Mesodermal cell (in vitro differentiated cells): ENCODE results near the gene LRRC4B.
"Not testable (repeated sequence)": the region's sequence is repeated elsewhere in the genome, so short reads cannot be mapped to it uniquely, and the experiment has no call there.

Experiments
- H3K27ac ChIP-seq: 2 replicates; pipeline ENCODE4 v1.7.0; 2013; ENCODE audit warnings: mild to moderate bottlenecking, low read depth, low read length, moderate library complexity; ENCODE audit not compliant: severe bottlenecking
- H3K36me3 ChIP-seq: 2 replicates; pipeline ENCODE4 v1.7.1; 2013; ENCODE audit warnings: mild to moderate bottlenecking, low read length, moderate library complexity; ENCODE audit not compliant: control insufficient read depth, insufficient read depth
- H3K4me1 ChIP-seq: one replicate; pipeline ENCODE4 v1.7.1; 2013; ENCODE audit warnings: mild to moderate bottlenecking, low read length; ENCODE audit not compliant: insufficient read depth, control insufficient read depth, poor library complexity, severe bottlenecking
- H3K4me3 ChIP-seq: 2 replicates; pipeline ENCODE4 v1.7.0; 2013; ENCODE audit warnings: low read length, control low read depth, mild to moderate bottlenecking; ENCODE audit not compliant: insufficient read depth, poor library complexity, severe bottlenecking; ENCODE audit errors: extremely low read depth
- H3K9me3 ChIP-seq: 2 replicates; pipeline ENCODE4 v1.7.1; 2013; ENCODE audit warnings: mild to moderate bottlenecking, low read length, moderate library complexity; ENCODE audit not compliant: control insufficient read depth
- WGBS, 2 experiments: methylation state at CpG; one replicate each; pipeline ENCODE4 v1.1.5; 2013; ENCODE audit warnings: missing lambda C conversion rate in 2 of 2; ENCODE audit not compliant: insufficient coverage in 2 of 2; 5-methylcytosine and 5-hydroxymethylcytosine counted together

The LRRC4B gene

DNA sequence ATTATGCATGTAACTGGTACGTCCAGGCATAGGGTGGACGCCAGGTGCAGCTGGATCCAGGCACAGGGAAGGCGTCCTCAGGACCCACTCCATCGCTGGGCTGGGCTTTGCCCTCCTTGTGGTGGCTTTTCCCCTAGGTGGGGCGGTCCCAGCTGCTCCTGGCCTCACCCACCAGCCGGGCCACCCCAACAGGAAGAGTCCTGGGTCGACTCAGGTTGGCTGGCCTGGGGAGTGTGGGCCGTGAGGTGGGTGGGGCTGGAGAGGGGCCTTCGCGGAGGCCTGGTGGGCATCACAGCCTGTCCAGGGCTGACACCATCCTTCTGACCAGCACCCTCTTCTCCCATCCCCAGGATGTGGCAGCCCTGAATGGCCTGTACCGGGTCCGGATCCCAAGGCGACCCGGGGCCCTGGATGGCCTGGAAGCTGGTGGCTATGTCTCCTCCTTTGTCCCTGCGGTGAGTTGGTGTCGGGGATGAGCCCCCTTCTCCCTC lies 88.4 kb downstream of the LRRC4B start:
- 91 to 93% methylated on average over 10 to 14 of the region's 16 CpGs for WGBS, 2 experiments
- Histone ChIP-seq H3K4me1 (no peaks in the 10 kb centered on the region), H3K4me3 (no peak overlapping the region)

GRCh38 chr19:50478901-50479715 lies 89.1 kb downstream of the LRRC4B start:
- peaks cover 6% of the 10 kb centered on the region for H3K9me3 ChIP-seq
- 71 to 85% methylated on average over 11 to 12 of the region's 19 CpGs for WGBS, 2 experiments
- no peak overlapping the region for H3K27ac ChIP-seq
- H3K36me3 ChIP-seq: peaks cover 31% of the 10 kb centered on the region
- no peaks in the 10 kb centered on the region for H3K4me1 ChIP-seq
- H3K4me3 ChIP-seq: no peak overlapping the region

More for the DNA sequence above, 88.4 kb downstream of the LRRC4B start:
- H3K36me3 ChIP-seq: peaks cover 31% of the 10 kb centered on the region
- H3K9me3 ChIP-seq: peaks cover 6% of the 10 kb centered on the region
- H3K27ac ChIP-seq: no peak overlapping the region

DNA sequence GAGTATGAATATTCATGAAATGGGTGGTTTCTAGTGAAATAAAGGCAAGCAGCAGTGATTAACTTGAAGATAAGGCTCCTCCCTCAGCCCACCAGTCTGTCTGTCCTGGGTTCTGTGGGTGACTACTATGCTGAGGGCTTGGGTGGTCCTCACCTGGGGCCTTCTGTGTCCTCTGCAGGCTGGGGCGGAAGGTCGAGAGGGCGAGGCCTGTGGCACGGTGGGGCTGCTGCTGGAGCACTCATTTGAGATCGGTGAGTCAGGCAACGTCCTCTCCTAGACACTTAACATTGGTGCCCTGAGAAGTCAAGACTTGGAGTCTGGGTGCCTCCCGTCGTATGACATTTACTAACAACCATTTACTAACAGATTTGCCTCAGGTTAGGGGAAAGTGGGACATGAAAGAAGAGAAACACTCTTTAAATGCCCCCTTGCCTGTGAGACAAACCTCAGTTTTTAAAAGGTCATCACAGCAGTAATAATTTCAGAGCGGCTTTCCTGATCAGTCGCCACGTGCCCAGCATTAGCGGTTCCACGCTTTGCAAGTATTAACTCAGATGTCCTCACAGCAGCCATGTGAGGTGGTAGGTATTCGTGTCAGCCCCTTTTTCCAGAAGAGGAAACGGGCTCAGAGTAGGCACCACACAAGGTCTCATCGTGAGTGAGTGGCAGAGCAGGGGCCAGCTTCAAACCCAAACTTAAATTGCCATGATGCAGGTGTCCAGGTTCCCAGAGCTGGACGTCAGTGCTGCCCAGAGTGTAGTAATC lies 90.3 kb downstream of the LRRC4B start:
- 87 to 91% methylated on average over 15 to 17 of the region's 17 CpGs for WGBS, 2 experiments
- peaks cover 6% of the 10 kb centered on the region for H3K9me3 ChIP-seq
- H3K4me1 ChIP-seq: no peaks in the 10 kb centered on the region
- no peak overlapping the region for H3K4me3 ChIP-seq
- H3K36me3 ChIP-seq: peaks cover 31% of the 10 kb centered on the region
- no peak overlapping the region for H3K27ac ChIP-seq

- WGBS, 2 experiments: 19 to 22% methylated on average over 15 to 16 of the region's 20 CpGs
- Histone ChIP-seq H3K4me3 (peak overlapping the region; percentile 71), H3K36me3 (peaks cover 26% of the 10 kb centered on the region), H3K9me3 (peaks cover 6% of the 10 kb centered on the region), H3K27ac (no peak overlapping the region), H3K4me1 (no peaks in the 10 kb centered on the region)
These were observed 91.4 kb downstream of the LRRC4B start for GRCh38 chr19:50476907-50477238.

- H3K9me3 ChIP-seq: peaks cover 6% of the 10 kb centered on the region
- H3K36me3 ChIP-seq: peaks cover 23% of the 10 kb centered on the region
- peak within 1 kb of the TSS; percentile 71 for H3K4me3 ChIP-seq
- H3K4me1 ChIP-seq: no peaks in the 10 kb centered on the region
- H3K27ac ChIP-seq: peak within 1 kb of the TSS; percentile 64
- 7 to 12% methylated on average over 49 to 56 of the region's 58 CpGs for WGBS, 2 experiments
These were observed 91.9 kb downstream of the LRRC4B start, which contains the start of the genes EMC10 and GARIN5A for GRCh38 chr19:50476224-50476906. TSS of gene EMC10 (plus strand) at chr19:50476507. CDS start at chr19:50476545, 38 bp downstream. TSS of gene GARIN5A (minus strand) at chr19:50476848. CDS start at chr19:50476388, 460 bp downstream.

DNA sequence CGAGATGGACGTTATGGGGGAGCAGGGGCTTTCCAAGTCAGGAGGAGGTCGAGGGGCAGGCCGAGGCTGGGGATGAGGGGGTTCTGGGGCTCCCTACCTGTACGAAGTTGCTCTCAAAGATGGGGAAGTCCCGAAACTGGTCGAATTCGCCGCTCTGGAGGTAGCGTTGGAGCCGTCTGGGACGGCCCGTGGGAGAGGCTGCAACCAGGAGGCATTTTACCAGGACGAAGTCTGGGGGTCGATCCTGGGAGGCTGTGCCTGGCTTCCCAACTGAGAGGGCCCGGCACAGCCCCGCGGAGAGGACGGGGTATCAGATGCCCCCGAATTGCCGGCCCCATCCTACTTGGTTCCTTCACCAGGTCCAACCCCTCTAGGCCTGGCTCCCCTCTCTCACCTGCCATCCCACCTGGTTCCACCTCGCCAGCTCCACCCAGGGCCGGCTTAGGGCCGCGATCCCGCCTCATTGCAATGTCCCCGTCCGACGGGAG lies 92.5 kb downstream of the LRRC4B start:
- WGBS, 2 experiments: 79 to 86% methylated on average over 28 to 29 of the region's 29 CpGs
- peaks cover 6% of the 10 kb centered on the region for H3K9me3 ChIP-seq
- H3K4me1 ChIP-seq: no peaks in the 10 kb centered on the region
- peaks cover 20% of the 10 kb centered on the region for H3K36me3 ChIP-seq
- H3K27ac ChIP-seq: no peak overlapping the region
- H3K4me3 ChIP-seq: peak overlapping the region; percentile 71

DNA sequence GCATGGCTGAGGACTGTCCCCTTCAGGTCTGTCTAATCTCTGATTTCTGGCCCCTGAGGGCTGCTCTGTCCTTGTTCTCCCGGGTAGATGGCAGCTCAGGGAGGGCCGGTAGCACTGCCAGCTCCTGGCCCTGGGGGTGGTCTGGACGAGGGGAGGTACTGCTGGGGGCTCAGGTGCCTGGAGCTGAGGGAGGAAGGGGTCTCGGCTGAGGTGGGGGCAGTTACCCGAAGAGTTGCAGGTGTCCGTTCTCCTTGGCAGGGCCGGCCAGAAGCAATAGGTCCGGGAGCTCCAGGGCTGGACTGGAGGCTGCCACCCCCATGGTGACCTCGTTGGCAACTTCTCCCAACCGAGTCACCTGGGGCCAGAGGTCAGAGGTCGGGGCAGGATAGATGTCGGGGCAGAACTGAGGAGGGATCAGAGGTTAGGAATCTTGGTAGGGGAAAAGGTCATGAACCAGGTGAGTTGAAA lies 93.1 kb downstream of the LRRC4B start:
- peaks cover 20% of the 10 kb centered on the region for H3K36me3 ChIP-seq
- no peak overlapping the region for H3K27ac ChIP-seq
- H3K9me3 ChIP-seq: peaks cover 6% of the 10 kb centered on the region
- no peaks in the 10 kb centered on the region for H3K4me1 ChIP-seq
- WGBS, 2 experiments: 85 to 87% methylated on average over 9 to 11 of the region's 12 CpGs
- H3K4me3 ChIP-seq: no peak overlapping the region

DNA sequence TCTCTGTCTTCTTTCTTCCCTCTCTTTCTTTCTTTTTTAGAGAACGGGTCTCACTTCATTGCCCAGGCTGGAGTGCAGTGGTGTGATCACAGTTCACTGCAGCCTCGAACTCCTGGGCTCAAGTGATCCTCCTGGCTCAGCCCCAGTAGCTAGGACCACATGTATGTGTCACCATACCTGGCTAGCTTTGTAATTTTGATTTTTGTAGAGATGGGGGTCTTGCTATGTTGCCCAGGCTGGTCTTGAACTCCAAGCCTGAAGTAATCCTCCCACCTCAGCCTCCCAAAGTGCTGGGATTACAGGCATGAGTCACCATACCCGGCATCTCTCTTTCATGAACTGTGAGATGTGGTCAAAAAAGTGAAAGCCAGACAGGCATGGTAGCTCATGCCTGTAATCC lies 94.9 kb downstream of the LRRC4B start:
- not testable (repeated sequence) for H3K4me1 ChIP-seq, H3K4me3 ChIP-seq, H3K27ac ChIP-seq, H3K36me3 ChIP-seq, H3K9me3 ChIP-seq
- WGBS, 2 experiments: 67 to 71% methylated on average over 1 to 3 of the region's 3 CpGs

DNA sequence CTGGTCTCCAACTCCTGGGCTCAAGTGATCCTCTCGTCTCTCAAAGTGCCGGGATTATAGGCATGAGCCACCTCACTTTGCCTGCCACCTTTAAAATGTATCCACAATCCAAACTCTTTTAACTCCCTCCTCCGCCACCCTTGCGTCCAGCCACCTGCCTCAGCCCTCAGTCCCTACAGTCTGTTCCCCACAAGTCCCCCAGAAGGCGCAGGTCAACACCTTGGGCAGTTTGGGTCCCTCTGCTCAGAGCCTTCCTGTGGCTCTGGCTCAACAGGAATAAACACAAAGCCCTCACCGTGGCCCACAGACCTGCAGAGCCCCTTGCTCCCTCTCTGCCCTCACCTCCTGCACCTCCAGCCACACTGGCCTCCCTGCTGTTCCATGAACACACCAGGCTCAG lies 99.4 kb downstream of the LRRC4B start:
- H3K4me1 ChIP-seq: no peaks in the 10 kb centered on the region
- no peaks in the 10 kb centered on the region for H3K36me3 ChIP-seq
- H3K4me3 ChIP-seq: no peak overlapping the region
- 93 to 95% methylated on average over 4 to 6 of the region's 6 CpGs for WGBS, 2 experiments
- H3K27ac ChIP-seq: no peak overlapping the region
- no peaks in the 10 kb centered on the region for H3K9me3 ChIP-seq

- WGBS, 2 experiments: 91 to 93% methylated on average over 14 to 18 of the region's 18 CpGs
- no peaks in the 10 kb centered on the region for H3K36me3 ChIP-seq
- no peak overlapping the region for H3K4me3 ChIP-seq
- no peak overlapping the region for H3K27ac ChIP-seq
- no peaks in the 10 kb centered on the region for H3K9me3 ChIP-seq
- no peaks in the 10 kb centered on the region for H3K4me1 ChIP-seq
These were observed 100.7 kb downstream of the LRRC4B start for GRCh38 chr19:50467566-50467965.
